Measurements from ENCODE around the gene TAS1R3. TPM values are rescaled to one million over a fixed set of nuclear protein-coding genes. Genes with fewer than 3 reads are reported as not detected.

TAS1R3 gene
- total and polyA plus RNA-seq, 2 donors (not counting 1 experiment from before 2014, with no cell fraction given), result 4.1 to 11.7 TPM

DNA sequence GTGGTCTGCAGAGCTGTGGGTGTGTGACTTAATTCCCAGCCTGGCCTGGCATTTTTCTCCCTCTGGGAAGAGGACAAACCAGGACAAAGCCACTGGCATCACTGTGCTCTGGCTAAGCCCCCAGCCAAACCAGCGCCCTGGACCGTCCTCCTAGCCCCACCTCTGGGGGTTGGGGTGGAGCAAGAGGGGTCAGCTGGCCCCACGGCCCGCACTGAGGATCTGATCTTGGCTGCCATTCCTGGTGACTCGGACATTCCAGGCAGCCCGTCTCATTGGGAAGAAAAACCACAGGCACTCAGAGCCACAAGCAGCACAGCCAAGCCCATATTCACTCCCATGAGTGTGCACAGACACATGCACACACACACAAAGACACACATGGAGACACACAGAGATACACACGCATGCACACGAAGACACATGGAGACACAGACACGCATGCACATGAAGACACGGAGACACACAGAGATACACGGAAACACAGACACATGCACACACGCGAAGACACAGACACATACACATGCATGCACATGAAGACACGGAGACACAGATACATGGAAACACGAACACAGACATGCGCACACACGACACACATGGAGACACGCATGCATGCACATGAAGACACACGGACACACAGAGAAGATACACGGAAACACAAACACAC lies 29.6 kb downstream of the TAS1R3 start:
- H3K27me3 ChIP-seq (replicated peaks in 1 of 4; ENCODE audit: control extremely low read depth in 1 of 4, control insufficient read depth in 3 of 4, insufficient read depth in 4 of 4, low read length in 3 of 4), result peaks cover 0 to 46% (median 13%) of the 10 kb centered on the region in 4 experiments
- no peak overlapping the region for H3K4me3 ChIP-seq (ENCODE audit: control extremely low read depth in 1 of 5, extremely low read depth in 1 of 5, insufficient read depth in 1 of 5, low read depth in 2 of 5, low read length in 4 of 5)
- H3K4me3 Mint-ChIP-seq, result no peak overlapping the region
- no peak overlapping the region for H3K27ac ChIP-seq (ENCODE audit: low read length in 2 of 2)
- peaks cover 11 to 14% of the 10 kb centered on the region in 2 donors for H3K4me1 ChIP-seq (ENCODE audit: control insufficient read depth in 2 of 2, insufficient read depth in 2 of 2, low read length in 2 of 2)
- DNase-seq (no peak), ATAC-seq (ENCODE audit: low read depth) (no peak)
- H3K79me2 ChIP-seq (ENCODE audit: control insufficient read depth, insufficient read depth, low read length), result no peaks in the 10 kb centered on the region
- no peak overlapping the region for H3K4me2 ChIP-seq (replicated peaks; ENCODE audit: low read depth, low read length, poor library complexity, severe bottlenecking)
- CTCF ChIA-PET, result no interaction called here
- intact Hi-C loops (cut with micrococcal nuclease), result no loop called here
- no peaks in the 10 kb centered on the region for H4K20me1 ChIP-seq (ENCODE audit: control insufficient read depth, insufficient read depth, low read length, poor library complexity, severe bottlenecking)
- peaks cover 8% of the 10 kb centered on the region for H3K4me1 Mint-ChIP-seq
- no peak for TF ChIP-seq EZH2 (IDR thresholded peaks at IDR 0.05; ENCODE audit: borderline replicate concordance, insufficient read depth, low read depth, low read length, poor library complexity, severe bottlenecking)
- TF ChIP-seq, protein P1, sequence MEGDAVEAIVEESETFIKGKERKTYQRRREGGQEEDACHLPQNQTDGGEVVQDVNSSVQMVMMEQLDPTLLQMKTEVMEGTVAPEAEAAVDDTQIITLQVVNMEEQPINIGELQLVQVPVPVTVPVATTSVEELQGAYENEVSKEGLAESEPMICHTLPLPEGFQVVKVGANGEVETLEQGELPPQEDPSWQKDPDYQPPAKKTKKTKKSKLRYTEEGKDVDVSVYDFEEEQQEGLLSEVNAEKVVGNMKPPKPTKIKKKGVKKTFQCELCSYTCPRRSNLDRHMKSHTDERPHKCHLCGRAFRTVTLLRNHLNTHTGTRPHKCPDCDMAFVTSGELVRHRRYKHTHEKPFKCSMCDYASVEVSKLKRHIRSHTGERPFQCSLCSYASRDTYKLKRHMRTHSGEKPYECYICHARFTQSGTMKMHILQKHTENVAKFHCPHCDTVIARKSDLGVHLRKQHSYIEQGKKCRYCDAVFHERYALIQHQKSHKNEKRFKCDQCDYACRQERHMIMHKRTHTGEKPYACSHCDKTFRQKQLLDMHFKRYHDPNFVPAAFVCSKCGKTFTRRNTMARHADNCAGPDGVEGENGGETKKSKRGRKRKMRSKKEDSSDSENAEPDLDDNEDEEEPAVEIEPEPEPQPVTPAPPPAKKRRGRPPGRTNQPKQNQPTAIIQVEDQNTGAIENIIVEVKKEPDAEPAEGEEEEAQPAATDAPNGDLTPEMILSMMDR (IDR thresholded peaks at IDR 0.05), result no peak
- H3K9me3 Mint-ChIP-seq (ENCODE audit: insufficient read depth), result no peaks in the 10 kb centered on the region
- H3K9ac ChIP-seq (ENCODE audit: low read length), result no peak overlapping the region
- no peaks in the 10 kb centered on the region for H3K36me3 ChIP-seq (replicated peaks in 1 of 2; ENCODE audit: control extremely low read depth in 1 of 2, control insufficient read depth in 1 of 2, extremely low read depth in 1 of 2, insufficient read depth in 2 of 2, low read length in 1 of 2)
- H3K27me3 Mint-ChIP-seq, result peaks cover 24% of the 10 kb centered on the region
- POLR2A ChIA-PET, result no interaction called here
- WGBS (ENCODE audit: insufficient coverage), result 82% methylated on average over 20 of the region's 20 CpGs
- H3K9me3 ChIP-seq (ENCODE audit: control extremely low read depth in 1 of 3, control insufficient read depth in 2 of 3, insufficient read depth in 1 of 3, low read length in 2 of 3), result peaks cover 0 to 6% (median 0%) of the 10 kb centered on the region in 3 donors
- no peak overlapping the region for H2AFZ ChIP-seq (ENCODE audit: insufficient read depth, low read depth, low read length, poor library complexity, severe bottlenecking)
- no peak overlapping the region for H3K27ac Mint-ChIP-seq

DNA sequence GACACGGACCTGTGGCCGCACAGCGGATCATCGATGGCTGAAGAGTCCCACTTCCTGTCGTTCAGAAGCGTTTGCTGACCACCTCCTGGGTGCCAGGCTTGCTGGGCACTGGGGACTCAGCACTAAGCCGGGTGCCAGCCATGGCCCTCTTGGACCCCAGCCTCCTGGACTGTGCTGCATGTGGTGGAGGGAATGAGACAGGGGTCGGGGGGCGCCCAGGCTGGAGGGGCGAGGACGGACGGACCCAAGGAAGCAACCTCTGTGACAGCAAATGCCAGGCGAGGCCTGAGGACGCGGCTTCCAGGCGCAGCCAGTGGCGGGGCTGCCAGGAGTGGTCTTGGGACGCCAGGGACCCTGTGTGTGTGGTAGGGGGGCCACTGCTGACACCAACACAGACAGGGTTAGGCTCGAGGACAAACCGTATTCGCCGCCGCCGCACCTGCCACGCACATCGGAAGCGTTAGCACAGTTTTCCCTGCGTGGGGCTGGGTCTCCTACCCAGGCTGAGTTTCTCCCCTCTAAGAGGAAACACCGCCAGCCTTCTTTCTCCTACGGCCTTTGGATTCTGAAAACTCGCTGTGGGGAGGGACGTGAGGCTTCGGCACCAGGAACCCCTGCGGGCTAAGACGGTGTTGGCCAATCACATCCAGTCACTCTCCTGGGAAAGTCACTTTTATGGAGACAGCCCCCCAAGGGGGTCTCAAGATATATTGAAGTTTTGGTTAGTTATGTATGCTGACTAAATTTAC lies 30.3 kb downstream of the TAS1R3 start:
- ChIA-PET POLR2A (interaction anchor here (0.5 kb wide), 1 partner anchor 97 kb away, joined by 3 read pairs; no protein-coding TSS in a partner anchor), CTCF (no interaction called here)
- H3K9me3 Mint-ChIP-seq (ENCODE audit: insufficient read depth), result no peaks in the 10 kb centered on the region
- Histone ChIP-seq H3K36me3 (replicated peaks in 1 of 2; ENCODE audit: control extremely low read depth in 1 of 2, control insufficient read depth in 1 of 2, extremely low read depth in 1 of 2, insufficient read depth in 2 of 2, low read length in 1 of 2) (no peaks in the 10 kb centered on the region), H3K4me1 (ENCODE audit: control insufficient read depth in 2 of 2, insufficient read depth in 2 of 2, low read length in 2 of 2) (peaks cover 11 to 14% of the 10 kb centered on the region in 2 donors), H2AFZ (ENCODE audit: insufficient read depth, low read depth, low read length, poor library complexity, severe bottlenecking) (no peak overlapping the region), H3K27me3 (replicated peaks in 1 of 4; ENCODE audit: control extremely low read depth in 1 of 4, control insufficient read depth in 3 of 4, insufficient read depth in 4 of 4, low read length in 3 of 4) (peaks cover 0 to 46% (median 13%) of the 10 kb centered on the region in 4 experiments), H3K27ac (ENCODE audit: low read length in 2 of 2) (no peak overlapping the region), H3K9me3 (ENCODE audit: control extremely low read depth in 1 of 3, control insufficient read depth in 2 of 3, insufficient read depth in 1 of 3, low read length in 2 of 3) (peaks cover 0 to 13% (median 0%) of the 10 kb centered on the region in 3 donors), H4K20me1 (ENCODE audit: control insufficient read depth, insufficient read depth, low read length, poor library complexity, severe bottlenecking) (no peaks in the 10 kb centered on the region), H3K4me2 (replicated peaks; ENCODE audit: low read depth, low read length, poor library complexity, severe bottlenecking) (no peak overlapping the region), H3K4me3 (ENCODE audit: control extremely low read depth in 1 of 5, extremely low read depth in 1 of 5, insufficient read depth in 1 of 5, low read depth in 2 of 5, low read length in 4 of 5) (no peak overlapping the region), H3K79me2 (ENCODE audit: control insufficient read depth, insufficient read depth, low read length) (no peaks in the 10 kb centered on the region), H3K9ac (ENCODE audit: low read length) (no peak overlapping the region)
- no peak for ATAC-seq (ENCODE audit: low read depth)
- no peak for DNase-seq
- peaks cover 24% of the 10 kb centered on the region for H3K27me3 Mint-ChIP-seq
- H3K4me1 Mint-ChIP-seq, result peaks cover 8% of the 10 kb centered on the region
- TF ChIP-seq, protein P1 (IDR thresholded peaks at IDR 0.05), result no peak
- TF ChIP-seq EZH2 (IDR thresholded peaks at IDR 0.05; ENCODE audit: borderline replicate concordance, insufficient read depth, low read depth, low read length, poor library complexity, severe bottlenecking), result no peak
- no peak overlapping the region for H3K27ac Mint-ChIP-seq
- no peak overlapping the region for H3K4me3 Mint-ChIP-seq
- intact Hi-C loops (cut with micrococcal nuclease), result no loop called here
- WGBS (ENCODE audit: insufficient coverage), result 82% methylated on average over 27 of the region's 35 CpGs
